Measurements from ENCODE around the gene SPATA13. TPM values are rescaled to one million over a fixed set of nuclear protein-coding genes. Genes with fewer than 3 reads are reported as not detected.

The SPATA13 gene
- total RNA-seq, 3 donors from 2014 or later: 35.2 to 59.5 (median 35.6) TPM

GRCh38 chr13:24187185-24187584, 26.7 kb downstream of the SPATA13 start:
- TF ChIP-seq, protein P1, sequence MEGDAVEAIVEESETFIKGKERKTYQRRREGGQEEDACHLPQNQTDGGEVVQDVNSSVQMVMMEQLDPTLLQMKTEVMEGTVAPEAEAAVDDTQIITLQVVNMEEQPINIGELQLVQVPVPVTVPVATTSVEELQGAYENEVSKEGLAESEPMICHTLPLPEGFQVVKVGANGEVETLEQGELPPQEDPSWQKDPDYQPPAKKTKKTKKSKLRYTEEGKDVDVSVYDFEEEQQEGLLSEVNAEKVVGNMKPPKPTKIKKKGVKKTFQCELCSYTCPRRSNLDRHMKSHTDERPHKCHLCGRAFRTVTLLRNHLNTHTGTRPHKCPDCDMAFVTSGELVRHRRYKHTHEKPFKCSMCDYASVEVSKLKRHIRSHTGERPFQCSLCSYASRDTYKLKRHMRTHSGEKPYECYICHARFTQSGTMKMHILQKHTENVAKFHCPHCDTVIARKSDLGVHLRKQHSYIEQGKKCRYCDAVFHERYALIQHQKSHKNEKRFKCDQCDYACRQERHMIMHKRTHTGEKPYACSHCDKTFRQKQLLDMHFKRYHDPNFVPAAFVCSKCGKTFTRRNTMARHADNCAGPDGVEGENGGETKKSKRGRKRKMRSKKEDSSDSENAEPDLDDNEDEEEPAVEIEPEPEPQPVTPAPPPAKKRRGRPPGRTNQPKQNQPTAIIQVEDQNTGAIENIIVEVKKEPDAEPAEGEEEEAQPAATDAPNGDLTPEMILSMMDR (IDR thresholded peaks at IDR 0.05): no peak
- Histone ChIP-seq H3K4me3 (no peak overlapping the region), H3K9me3 (no peaks in the 10 kb centered on the region), H3K4me1 (ENCODE audit: low read depth) (peaks cover 8% of the 10 kb centered on the region), H3K36me3 (ENCODE audit: low read depth) (no peaks in the 10 kb centered on the region)
- DNase-seq (no peak), ATAC-seq (peak; percentile 55)
- intact Hi-C loops (cut with DNase I, micrococcal nuclease): no loop called here

GRCh38 chr13:24192057-24192810, 31.7 kb downstream of the SPATA13 start:
- TF ChIP-seq, protein P1 (IDR thresholded peaks at IDR 0.05): no peak
- H3K36me3 ChIP-seq (ENCODE audit: low read depth): no peaks in the 10 kb centered on the region
- intact Hi-C loops (cut with DNase I, micrococcal nuclease): no loop called here
- H3K4me3 ChIP-seq: no peak overlapping the region
- no peak for DNase-seq
- H3K4me1 ChIP-seq (ENCODE audit: low read depth): peaks cover 8% of the 10 kb centered on the region
- no peak for ATAC-seq
- no peaks in the 10 kb centered on the region for H3K9me3 ChIP-seq

DNA sequence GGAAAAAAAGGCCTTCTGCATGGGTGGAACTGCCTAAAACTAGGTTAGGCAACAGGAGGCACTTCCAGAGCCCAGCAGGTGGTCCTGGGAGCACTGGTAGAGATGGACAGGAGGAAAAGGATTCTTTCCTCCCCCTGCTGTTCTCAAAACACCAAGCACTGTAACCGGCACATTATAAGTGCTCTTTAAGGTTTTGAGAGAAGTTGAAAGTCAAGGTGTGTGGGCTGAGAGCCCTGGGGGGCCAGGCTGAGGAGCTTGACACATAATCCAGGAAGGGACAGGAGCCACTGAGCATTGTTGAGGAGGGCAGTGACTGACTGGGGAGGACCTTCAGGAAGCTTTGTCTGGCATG, 32.3 kb downstream of the SPATA13 start:
- H3K4me3 ChIP-seq: no peak overlapping the region
- ATAC-seq (no peak), DNase-seq (no peak)
- intact Hi-C loops (cut with DNase I, micrococcal nuclease): no loop called here
- TF ChIP-seq, protein P1 (IDR thresholded peaks at IDR 0.05): no peak
- peaks cover 8% of the 10 kb centered on the region for H3K4me1 ChIP-seq (ENCODE audit: low read depth)
- H3K36me3 ChIP-seq (ENCODE audit: low read depth): no peaks in the 10 kb centered on the region
- no peaks in the 10 kb centered on the region for H3K9me3 ChIP-seq

DNA sequence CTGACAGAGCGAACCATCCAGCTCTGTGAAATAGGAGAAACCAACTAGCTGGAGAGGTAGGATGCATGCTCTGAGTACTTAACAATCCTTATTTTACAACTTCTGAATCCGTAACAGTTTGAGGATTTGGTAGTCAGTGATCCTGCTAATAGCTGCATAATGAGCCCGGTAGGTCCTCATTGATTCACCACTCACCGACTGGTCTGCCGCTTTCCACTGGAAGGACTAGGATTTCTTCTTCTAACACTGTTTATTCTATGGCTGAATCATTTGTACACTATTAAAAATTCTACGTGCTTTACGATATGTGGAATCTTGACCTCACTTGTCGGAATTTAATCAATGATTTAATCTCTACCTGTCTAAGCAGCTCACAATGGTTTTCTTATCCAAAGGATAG, 33.9 kb downstream of the SPATA13 start:
- no peaks in the 10 kb centered on the region for H3K9me3 ChIP-seq
- TF ChIP-seq, protein P1 (IDR thresholded peaks at IDR 0.05): no peak
- no peaks in the 10 kb centered on the region for H3K36me3 ChIP-seq (ENCODE audit: low read depth)
- peaks cover 8% of the 10 kb centered on the region for H3K4me1 ChIP-seq (ENCODE audit: low read depth)
- intact Hi-C loops (cut with DNase I, micrococcal nuclease): no loop called here
- no peak overlapping the region for H3K4me3 ChIP-seq
- DNase-seq (no peak), ATAC-seq (no peak)

DNA sequence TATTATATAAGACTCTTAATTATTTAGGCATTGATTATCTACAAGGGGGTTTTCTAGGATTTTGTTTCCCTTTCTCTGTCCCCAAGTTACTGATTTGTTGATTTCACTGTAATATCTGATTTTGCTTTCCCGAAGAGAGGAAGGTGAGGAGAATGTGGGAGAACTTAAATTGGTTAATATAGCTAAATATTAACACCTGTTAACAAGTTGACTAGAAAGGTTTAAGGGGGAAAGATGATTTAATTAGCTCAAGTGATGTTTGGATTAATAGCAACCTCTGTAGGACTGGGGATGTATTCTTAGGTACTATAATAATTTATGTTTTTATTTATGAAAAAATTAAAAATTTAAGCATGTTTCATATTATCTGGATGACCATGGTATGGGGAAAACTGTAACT, 35.1 kb downstream of the SPATA13 start:
- Histone ChIP-seq H3K4me1 (ENCODE audit: low read depth) (peaks cover 8% of the 10 kb centered on the region), H3K9me3 (no peaks in the 10 kb centered on the region), H3K36me3 (ENCODE audit: low read depth) (no peaks in the 10 kb centered on the region), H3K4me3 (no peak overlapping the region)
- ATAC-seq (no peak), DNase-seq (no peak)
- TF ChIP-seq, protein P1 (IDR thresholded peaks at IDR 0.05): no peak
- intact Hi-C loops (cut with DNase I, micrococcal nuclease): no loop called here

All from mucosa of descending colon (tissue), 3 donors.